SK-N-SH (cell line): ENCODE measurements around the gene KPNB1. TPM values are rescaled to one million over a fixed set of nuclear protein-coding genes. Genes with fewer than 3 reads are reported as not detected.
A peak's percentile ranks its signal among the peaks of the same experiment; 100 is the strongest.

Experiments
- CTCF ChIA-PET: fragments of 300-600, 350-600 bp; formaldehyde crosslinking; extraction: SDS; loops from one replicate; lab custom pipeline; 2021; lab: Yijun Ruan, JAX
- POLR2A ChIA-PET: fragments of 350-600 bp; sonication (Branson Sonifier 250); formaldehyde crosslinking; extraction: SDS; loops from one replicate; lab custom pipeline; 2020; ENCODE audit warnings: antibody characterized with exemption, inconsistent platforms; lab: Yijun Ruan, JAX
- DNase-seq: peaks from one replicate; pipeline ENCODE4 v3.0.0; 2012
- H2AFZ ChIP-seq: fragments of 200-600 bp; sonication (generic); 2 replicates; pipeline ENCODE4 v1.8.1; 2016; ENCODE audit warnings: antibody characterized with exemption, mild to moderate bottlenecking, low read depth
- H3F3A ChIP-seq: fragments of 200-600 bp; sonication (generic); replicated peaks from 2 replicates; pipeline ENCODE3; 2016; ENCODE audit warnings: antibody characterized with exemption, mild to moderate bottlenecking; ENCODE audit not compliant: insufficient read depth
- H3K27ac ChIP-seq, 2 experiments: fragments of 200-500 bp in 1 of 2; fragments of 200-600 bp in 1 of 2; sonication (Bioruptor generic) in 1 of 2; sonication (generic), shearing (Covaris generic) in 1 of 2; 2 replicates each; pipeline versions ENCODE4 v1.5.1 to v1.6.1; 2014 to 2016; ENCODE audit warnings: low read depth in 2 of 2, inconsistent platforms in 1 of 2, low read length in 1 of 2, mild to moderate bottlenecking in 1 of 2, mixed read lengths in 1 of 2
- H3K27me3 ChIP-seq: fragments of 200-600 bp; sonication (generic), shearing (Covaris generic); 2 replicates; pipeline ENCODE4 v1.6.1; 2016; ENCODE audit warnings: mixed run types; ENCODE audit not compliant: insufficient read depth
- H3K36me3 ChIP-seq, 2 experiments: fragments of 200-500 bp in 1 of 2; fragments of 200-600 bp in 1 of 2; sonication (Bioruptor generic) in 1 of 2; sonication (generic) in 1 of 2; replicated peaks in 1 of 2; 2 replicates each; pipeline versions ENCODE3 to v1.5.1; 2014 to 2016; ENCODE audit warnings: low read length in 1 of 2, mild to moderate bottlenecking in 1 of 2; ENCODE audit not compliant: insufficient read depth in 2 of 2, control insufficient read depth in 1 of 2
- H3K4me1 ChIP-seq, 2 experiments: fragments of 200-500 bp in 1 of 2; fragments of 200-600 bp in 1 of 2; sonication (Bioruptor generic) in 1 of 2; sonication (generic), shearing (Covaris generic) in 1 of 2; 2 replicates each; pipeline versions ENCODE4 v1.5.1 to v1.6.1; 2014 to 2016; ENCODE audit warnings: low read depth in 1 of 2, low read length in 1 of 2, mixed run types in 1 of 2; ENCODE audit not compliant: insufficient read depth in 2 of 2, control insufficient read depth in 1 of 2
- H3K4me2 ChIP-seq: fragments of 200-600 bp; sonication (generic), shearing (Covaris generic); 2 replicates; pipeline ENCODE4 v1.6.1; 2017; ENCODE audit warnings: mixed run types
- H3K4me3 ChIP-seq, 2 experiments: fragments of 200-500 bp in 1 of 2; fragments of 200-600 bp in 1 of 2; sonication (Bioruptor generic) in 1 of 2; sonication (generic), shearing (Covaris generic) in 1 of 2; 2 replicates each; pipeline versions ENCODE4 v1.5.1 to v1.8.1; 2014 to 2016; ENCODE audit warnings: low read depth in 2 of 2, inconsistent platforms in 1 of 2, low read length in 1 of 2, mild to moderate bottlenecking in 1 of 2, mixed read lengths in 1 of 2, moderate library complexity in 1 of 2
- H3K79me2 ChIP-seq: fragments of 200-600 bp; sonication (generic); 2 replicates; pipeline ENCODE4 v1.8.1; 2017; ENCODE audit warnings: mild to moderate bottlenecking; ENCODE audit not compliant: insufficient read depth
- H3K9ac ChIP-seq: fragments of 200-600 bp; sonication (generic); 2 replicates; pipeline ENCODE4 v1.6.1; 2017; ENCODE audit warnings: mixed run types
- H3K9me2 ChIP-seq: fragments of 200-600 bp; sonication (generic); 2 replicates; pipeline ENCODE4 v1.6.1; 2017; ENCODE audit warnings: mixed run types
- H3K9me3 ChIP-seq: fragments of 200-600 bp; sonication (generic); 2 replicates; pipeline ENCODE4 v1.6.1; 2017; ENCODE audit warnings: mixed run types, mild to moderate bottlenecking, moderate library complexity
- H4K20me1 ChIP-seq: fragments of 200-600 bp; sonication (generic); 2 replicates; pipeline ENCODE4 v1.6.1; 2017; ENCODE audit warnings: mild to moderate bottlenecking, mixed run types; ENCODE audit not compliant: insufficient read depth
- CTCF ChIP-seq: fragments of 200-600 bp; sonication (generic); IDR thresholded peaks from 2 replicates; pipeline ENCODE4 v1.6.1; 2017; ENCODE audit warnings: antibody characterized with exemption, mild to moderate bottlenecking, moderate library complexity
- EP300 ChIP-seq, 2 experiments: IDR thresholded peaks; 2 replicates each; pipeline versions ENCODE4 v1.4.0 to v1.6.1; 2012; ENCODE audit warnings: borderline replicate concordance in 1 of 2, low read depth in 1 of 2, low read length in 1 of 2
- FOSL2 ChIP-seq: IDR thresholded peaks from 2 replicates; pipeline ENCODE4 v1.4.0; 2012; ENCODE audit warnings: low read depth, mild to moderate bottlenecking, moderate library complexity, borderline replicate concordance
- FOXJ3 ChIP-seq: sonication (generic); formaldehyde crosslinking; IDR thresholded peaks from 2 replicates; pipeline ENCODE4 v1.5.1; 2020; ENCODE audit warnings: mild to moderate bottlenecking, missing genetic modification reagents
- FOXM1 ChIP-seq: IDR thresholded peaks from 2 replicates; pipeline ENCODE4 v1.4.0; 2012; ENCODE audit warnings: low read depth, mild to moderate bottlenecking
- GATA2 ChIP-seq: sonication (generic); formaldehyde crosslinking; IDR thresholded peaks from 2 replicates; pipeline ENCODE4 v1.5.0; 2020; ENCODE audit warnings: mild to moderate bottlenecking, missing genetic modification reagents
- JUND ChIP-seq: IDR thresholded peaks from 2 replicates; pipeline ENCODE4 v1.4.0; 2012
- MAX ChIP-seq: IDR thresholded peaks from 2 replicates; pipeline ENCODE4 v1.4.0; 2012; ENCODE audit warnings: low read depth
- MXI1 ChIP-seq: IDR thresholded peaks from 2 replicates; pipeline ENCODE4 v1.6.1; 2012; ENCODE audit warnings: mild to moderate bottlenecking, low read depth, low read length, improper control_type of control experiment
- NFIC ChIP-seq: IDR thresholded peaks from 2 replicates; pipeline ENCODE4 v1.4.0; 2012; ENCODE audit warnings: borderline replicate concordance
- NRF1 ChIP-seq: IDR thresholded peaks from 2 replicates; pipeline ENCODE4 v1.6.1; 2012; ENCODE audit warnings: low read depth, mild to moderate bottlenecking, low read length
- PBX3 ChIP-seq: IDR thresholded peaks from 2 replicates; pipeline ENCODE4; 2012
- RAD21 ChIP-seq: IDR thresholded peaks from 2 replicates; pipeline ENCODE4 v1.6.1; 2012; ENCODE audit warnings: mild to moderate bottlenecking, low read length
- RCOR1 ChIP-seq: fragments of 150-350 bp; IDR thresholded peaks from 2 replicates; pipeline ENCODE4 v1.6.1; 2017; ENCODE audit warnings: antibody characterized with exemption, low read length
- RFX5 ChIP-seq: IDR thresholded peaks from 2 replicates; pipeline ENCODE4 v1.6.1; 2012; ENCODE audit warnings: mild to moderate bottlenecking, improper control_type of control experiment, low read length
- SIN3A ChIP-seq: IDR thresholded peaks from 2 replicates; pipeline ENCODE4 v1.6.1; 2012; ENCODE audit warnings: low read depth, mild to moderate bottlenecking, low read length, moderate library complexity, borderline replicate concordance
- TCF12 ChIP-seq: IDR thresholded peaks from 2 replicates; pipeline ENCODE4 v1.4.0; 2012
- USF2 ChIP-seq: fragments of 150-350 bp; IDR thresholded peaks from 2 replicates; pipeline ENCODE4 v1.6.1; 2017; ENCODE audit warnings: antibody characterized with exemption, low read length, low read depth, borderline replicate concordance
- ZBTB33 ChIP-seq: IDR thresholded peaks from 2 replicates; pipeline ENCODE4 v1.4.0; 2012; ENCODE audit warnings: low read depth, borderline replicate concordance
- WGBS: methylation state at CpG from one replicate; pipeline ENCODE4 v1.1.6; 2017; ENCODE audit warnings: low lambda C conversion rate; 5-methylcytosine and 5-hydroxymethylcytosine counted together
- polyA plus RNA-seq, 3 experiments: library from polyadenylated mRNA; depleted of rRNA; stranded (reverse); fragments of >200 nt; gene quantifications; 2 replicates each; pipeline ENCODE4 v1.2.3, GENCODE V29; 2012

Gene KPNB1
- polyA plus RNA-seq, 1 of the 3 experiments (the other 2 are of a cell fraction), result 89.5 TPM

DNA sequence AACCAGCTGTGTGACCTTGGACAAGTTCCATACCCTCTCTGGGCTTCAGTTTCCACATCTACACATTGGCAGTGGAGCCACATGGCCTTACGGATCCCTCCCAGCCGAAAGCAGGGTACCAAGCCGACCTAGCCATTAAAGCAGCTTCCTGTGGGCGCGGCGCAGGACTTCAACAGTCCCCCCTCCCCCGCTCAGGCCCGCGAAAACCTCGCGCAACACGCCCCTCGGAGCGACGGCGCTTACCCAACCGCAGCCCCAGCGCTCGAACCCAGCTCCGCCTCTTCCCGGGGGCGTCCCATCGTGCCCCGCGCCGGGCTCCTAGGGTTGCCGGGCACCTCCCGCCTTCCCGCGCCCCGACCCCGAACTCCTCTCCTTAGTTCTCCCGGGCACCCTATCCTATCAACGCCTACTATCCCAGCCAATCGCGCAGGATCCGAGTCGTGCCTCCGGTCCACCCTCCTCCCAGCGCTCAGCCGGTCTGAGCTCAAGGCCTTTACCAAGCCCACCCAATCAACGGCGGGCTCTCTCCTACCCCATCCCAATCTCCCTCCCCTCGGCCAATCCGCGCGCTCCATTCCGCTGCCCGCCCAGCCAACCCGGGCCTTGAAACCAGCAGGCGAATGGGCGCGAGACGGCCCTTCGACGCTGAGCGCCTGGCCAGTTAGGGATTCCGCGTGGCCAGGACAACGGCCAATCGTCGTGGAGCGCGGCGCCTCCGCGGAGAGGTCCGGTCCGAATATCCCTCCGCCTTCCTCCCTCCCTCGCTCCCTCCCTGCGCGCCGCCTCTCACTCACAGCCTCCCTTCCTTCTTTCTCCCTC is at the start of gene KPNB1 (continued):
- TF ChIP-seq USF2 (no peak), CTCF (no peak), RCOR1 (peak; percentile 76), FOXM1 (no peak), FOSL2 (no peak), RAD21 (no peak), TCF12 (peak; percentile 65; the same call in 1 of the 2 replicates), NRF1 (peak; percentile 52), PBX3 (peak; percentile 91), RFX5 (peak; percentile 88), SIN3A (peak; percentile 97)
- TF ChIP-seq, all 33 proteins: peak for 21

- no peak overlapping the region for H3K4me2 ChIP-seq
- TF ChIP-seq NFIC (0 out of 2 replicates have a peak, but pooled peaks have one; percentile 8), MAX (no peak), ZBTB33 (no peak), MXI1 (no peak), GATA2 (no peak), EP300 (IDR thresholded peaks at IDR 0.05; ENCODE audit: borderline replicate concordance in 1 of 2, low read depth in 1 of 2, low read length in 1 of 2) (no peak), FOXJ3 (no peak), RAD21 (peak; percentile 30; the same call in 1 of the 2 replicates), CTCF (peak; percentile 19), RFX5 (no peak), JUND (no peak), FOSL2 (no peak)
Measured at GRCh38 chr17:47603830-47604597, 45.7 kb upstream of the KPNB1 start.

More at GRCh38 chr17:47603830-47604597, 45.7 kb upstream of the KPNB1 start:
- Histone ChIP-seq H3K27ac (peak overlapping the region; percentile 43 to 49), H4K20me1 (no peaks in the 10 kb centered on the region; the same call in 1 of the 2 replicates), H2AFZ (no peak overlapping the region), H3K9me3 (no peaks in the 10 kb centered on the region), H3F3A (peaks cover 32% of the 10 kb centered on the region), H3K4me3 (no peak overlapping the region), H3K9me2 (no peaks in the 10 kb centered on the region), H3K27me3 (no peaks in the 10 kb centered on the region), H3K4me1 (peaks cover 11 to 15% of the 10 kb centered on the region in 2 experiments; a peak in 3 of 4 replicates), H3K79me2 (no peaks in the 10 kb centered on the region; the same call in 1 of the 2 replicates), H3K36me3 (peaks cover 64 to 87% of the 10 kb centered on the region in 2 experiments), H3K9ac (no peak overlapping the region)
- no peak for DNase-seq
- ChIA-PET POLR2A (no interaction called here), CTCF (interaction anchor here (0.9 to 6.4 kb wide), 10 partner anchors 11 to 288 kb away, joined by 3 to 73 read pairs (median 4); no protein-coding TSS in a partner anchor)
- 59% methylated on average over 4 of the region's 4 CpGs for WGBS
